HEK293 (cell line): ENCODE measurements around the gene RPL10A.

ENCODE experiments used
- AEBP2 ChIP-seq: fragments of 450-650 bp; formaldehyde crosslinking; IDR thresholded peaks from 2 replicates; pipeline ENCODE4 v1.5.1; 2016; ENCODE audit warnings: missing biosample characterization, missing genetic modification characterization, borderline replicate concordance
- BCL11A ChIP-seq: fragments of 450-650 bp; formaldehyde crosslinking; IDR thresholded peaks from 2 replicates; pipeline ENCODE4 v1.5.1; 2016; ENCODE audit warnings: low read depth, missing biosample characterization, missing genetic modification characterization
- GLIS2 ChIP-seq: fragments of 450-650 bp; formaldehyde crosslinking; IDR thresholded peaks from 2 replicates; pipeline ENCODE4 v1.5.1; 2016; ENCODE audit warnings: missing biosample characterization, missing genetic modification characterization
- IKZF3 ChIP-seq: fragments of 450-650 bp; IDR thresholded peaks from 2 replicates; pipeline ENCODE4 v1.5.0; 2018; ENCODE audit warnings: missing biosample characterization, mild to moderate bottlenecking, missing genetic modification characterization, moderate library complexity
- KLF17 ChIP-seq: fragments of 450-650 bp; formaldehyde crosslinking; IDR thresholded peaks from 2 replicates; pipeline ENCODE4 v1.5.1; 2016; ENCODE audit warnings: missing biosample characterization, missing genetic modification characterization
- PATZ1 ChIP-seq: fragments of 450-650 bp; formaldehyde crosslinking; IDR thresholded peaks from 2 replicates; pipeline ENCODE4 v1.5.1; 2016; ENCODE audit warnings: missing biosample characterization, missing genetic modification characterization
- ZBTB11 ChIP-seq: fragments of 450-650 bp; formaldehyde crosslinking; conservative IDR thresholded peaks from 2 replicates; pipeline ENCODE4 v1.5.1; 2016; ENCODE audit warnings: low read depth, missing biosample characterization, missing genetic modification characterization
- ZBTB20 ChIP-seq: fragments of 450-650 bp; formaldehyde crosslinking; IDR thresholded peaks from 2 replicates; pipeline ENCODE4 v1.5.1; 2016; ENCODE audit warnings: missing biosample characterization, missing genetic modification characterization
- ZBTB8A ChIP-seq: fragments of 450-650 bp; formaldehyde crosslinking; IDR thresholded peaks from 2 replicates; pipeline ENCODE4 v1.5.1; 2016; ENCODE audit warnings: missing biosample characterization, missing genetic modification characterization
- ZNF10 ChIP-seq: fragments of 450-650 bp; formaldehyde crosslinking; IDR thresholded peaks from 2 replicates; pipeline ENCODE4 v1.5.1; 2017; ENCODE audit warnings: missing biosample characterization, missing genetic modification characterization
- ZNF2 ChIP-seq: fragments of 450-650 bp; formaldehyde crosslinking; IDR thresholded peaks from 2 replicates; pipeline ENCODE4 v1.5.1; 2016; ENCODE audit warnings: missing biosample characterization, missing genetic modification characterization
- ZNF24 ChIP-seq: fragments of 450-650 bp; formaldehyde crosslinking; IDR thresholded peaks from 2 replicates; pipeline ENCODE4 v1.5.1; 2016; ENCODE audit warnings: missing biosample characterization, missing genetic modification characterization
- ZNF341 ChIP-seq: fragments of 450-650 bp; formaldehyde crosslinking; IDR thresholded peaks from 2 replicates; pipeline ENCODE4; 2016; ENCODE audit warnings: low read depth, missing biosample characterization, missing genetic modification characterization
- ZNF366 ChIP-seq: fragments of 450-650 bp; formaldehyde crosslinking; conservative IDR thresholded peaks from 2 replicates; pipeline ENCODE4 v1.5.1; 2016; ENCODE audit warnings: missing biosample characterization, missing genetic modification characterization
- ZNF394 ChIP-seq: fragments of 450-650 bp; formaldehyde crosslinking; IDR thresholded peaks from 2 replicates; pipeline ENCODE4 v1.5.1; 2016; ENCODE audit warnings: missing biosample characterization, missing genetic modification characterization, mild to moderate bottlenecking, moderate library complexity, borderline replicate concordance
- ZNF501 ChIP-seq: fragments of 450-650 bp; formaldehyde crosslinking; IDR thresholded peaks from 2 replicates; pipeline ENCODE4 v1.5.1; 2016; ENCODE audit warnings: missing biosample characterization, missing genetic modification characterization
- ZNF600 ChIP-seq: fragments of 450-650 bp; formaldehyde crosslinking; IDR thresholded peaks from 2 replicates; pipeline ENCODE4 v1.5.1; 2016; ENCODE audit warnings: missing biosample characterization, missing genetic modification characterization
- ZNF639 ChIP-seq: fragments of 450-650 bp; formaldehyde crosslinking; IDR thresholded peaks from 2 replicates; pipeline ENCODE4 v1.5.1; 2016; ENCODE audit warnings: missing biosample characterization, missing genetic modification characterization
- ZNF660 ChIP-seq: fragments of 450-650 bp; IDR thresholded peaks from 2 replicates; pipeline ENCODE4 v1.5.1; 2018; ENCODE audit warnings: missing biosample characterization, mild to moderate bottlenecking, missing genetic modification characterization
- ZNF670 ChIP-seq: fragments of 450-650 bp; formaldehyde crosslinking; IDR thresholded peaks from 2 replicates; pipeline ENCODE4 v1.5.1; 2016; ENCODE audit warnings: missing biosample characterization, missing genetic modification characterization, low read depth
- ZNF692 ChIP-seq: fragments of 450-650 bp; formaldehyde crosslinking; IDR thresholded peaks from 2 replicates; pipeline ENCODE4 v1.5.1; 2016; ENCODE audit warnings: missing biosample characterization, missing genetic modification characterization
- ZNF704 ChIP-seq: fragments of 450-650 bp; formaldehyde crosslinking; IDR thresholded peaks from 2 replicates; pipeline ENCODE4 v1.5.1; 2016; ENCODE audit warnings: missing biosample characterization, missing genetic modification characterization
- ZSCAN30 ChIP-seq: fragments of 450-650 bp; IDR thresholded peaks from 2 replicates; pipeline ENCODE4 v1.5.1; 2018; ENCODE audit warnings: missing biosample characterization, mild to moderate bottlenecking, missing genetic modification characterization, moderate library complexity
- ZSCAN4 ChIP-seq: fragments of 450-650 bp; formaldehyde crosslinking; IDR thresholded peaks from 2 replicates; pipeline ENCODE4 v1.5.1; 2017; ENCODE audit warnings: missing biosample characterization, missing genetic modification characterization
- ZXDB ChIP-seq: fragments of 450-650 bp; formaldehyde crosslinking; IDR thresholded peaks from 2 replicates; pipeline ENCODE4 v1.5.1; 2016; ENCODE audit warnings: missing biosample characterization, missing genetic modification characterization

RPL10A gene

GRCh38 chr6:35500782-35501181 lies 32.6 kb downstream of the RPL10A start (continued):
- TF ChIP-seq ZNF639 (tag by site-specific recombination) (0 out of 2 replicates have a peak, but pooled peaks have one; percentile 61), ZSCAN4 (tag by site-specific recombination) (0 out of 2 replicates have a peak, but pooled peaks have one; percentile 20), ZNF2 (tag by site-specific recombination) (0 out of 2 replicates have a peak, but pooled peaks have one; percentile 39), ZNF670 (no peak), PATZ1 (tag by site-specific recombination) (peak; percentile 63; the same call in 1 of the 2 replicates), ZNF704 (tag by site-specific recombination) (no peak), ZNF366 (tag by site-specific recombination) (peak; percentile 91), GLIS2 (tag by site-specific recombination) (peak; percentile 77), ZBTB11 (tag by site-specific recombination) (no peak), ZNF394 (tag by site-specific recombination) (peak; percentile 23; the same call in 1 of the 2 replicates), IKZF3 (peak; percentile 60; the same call in 1 of the 2 replicates), ZBTB20 (peak; percentile 39; the same call in 1 of the 2 replicates), ZNF341 (tag by site-specific recombination) (peak; percentile 30; the same call in 1 of the 2 replicates), ZXDB (tag by site-specific recombination) (0 out of 2 replicates have a peak, but pooled peaks have one; percentile 35), ZNF600 (peak; percentile 93), ZNF24 (peak; percentile 67; the same call in 1 of the 2 replicates), KLF17 (tag by site-specific recombination) (peak; percentile 66; the same call in 1 of the 2 replicates), ZNF692 (tag by site-specific recombination) (peak; percentile 99), BCL11A (peak; percentile 68; the same call in 1 of the 2 replicates), ZNF660 (tag by site-specific recombination) (peak; percentile 64; the same call in 1 of the 2 replicates), AEBP2 (tag by site-specific recombination) (no peak), ZSCAN30 (tag by site-specific recombination) (no peak), ZBTB8A (tag by site-specific recombination) (peak; percentile 34; the same call in 1 of the 2 replicates), ZNF10 (tag by site-specific recombination) (peak; percentile 76), ZNF501 (tag by site-specific recombination) (no peak)
